Stimulated activated CD8-positive, alpha-beta memory T cell treated with anti-CD3 and anti-CD28 coated beads, Interleukin-12 subunit alpha, Interleukin-12 subunit beta, amount 100 ng/mL, for 24 hours (primary cell): ENCODE data around the gene TMEM145.
"Not testable (repeated sequence)": the region's sequence is repeated elsewhere in the genome, so short reads cannot be mapped to it uniquely, and the experiment has no call there.

Source experiments
- DNase-seq: peaks from one replicate; pipeline ENCODE4 v3.0.0-alpha.2; 2020; ENCODE audit errors: extremely low read depth

Gene TMEM145

GRCh38 chr19:42334697-42335373 lies 21.7 kb downstream of the TMEM145 start:
- no peak for DNase-seq

DNA sequence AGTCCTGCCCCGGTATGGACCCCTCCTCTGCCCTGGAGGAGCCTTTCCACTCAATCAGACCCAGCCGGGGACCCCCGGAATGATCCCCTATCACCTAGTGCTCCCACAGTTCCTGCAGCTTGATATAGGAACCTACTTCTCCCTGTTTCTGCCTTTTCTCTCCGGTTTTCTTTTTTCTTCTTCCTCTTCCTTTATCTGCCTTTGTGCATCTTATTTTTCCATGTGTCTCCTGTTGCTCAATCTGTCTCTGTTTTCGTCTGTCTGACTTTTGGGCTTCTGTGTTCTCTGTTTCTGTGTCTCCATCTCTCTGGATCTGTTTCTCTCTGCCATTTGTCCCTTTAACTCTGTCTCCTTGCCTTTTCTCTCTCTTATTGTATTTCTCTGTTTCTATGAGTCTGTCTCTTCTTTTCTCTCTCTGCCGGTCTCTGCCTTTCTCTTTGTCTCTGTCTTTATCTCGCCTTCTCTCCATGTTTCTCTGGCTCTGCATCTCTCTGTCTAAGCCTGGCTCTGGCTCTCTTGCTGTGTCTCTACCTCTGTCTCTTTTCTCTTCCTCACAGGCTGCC lies 22.3 kb downstream of the TMEM145 start:
- DNase-seq, result no peak

DNA sequence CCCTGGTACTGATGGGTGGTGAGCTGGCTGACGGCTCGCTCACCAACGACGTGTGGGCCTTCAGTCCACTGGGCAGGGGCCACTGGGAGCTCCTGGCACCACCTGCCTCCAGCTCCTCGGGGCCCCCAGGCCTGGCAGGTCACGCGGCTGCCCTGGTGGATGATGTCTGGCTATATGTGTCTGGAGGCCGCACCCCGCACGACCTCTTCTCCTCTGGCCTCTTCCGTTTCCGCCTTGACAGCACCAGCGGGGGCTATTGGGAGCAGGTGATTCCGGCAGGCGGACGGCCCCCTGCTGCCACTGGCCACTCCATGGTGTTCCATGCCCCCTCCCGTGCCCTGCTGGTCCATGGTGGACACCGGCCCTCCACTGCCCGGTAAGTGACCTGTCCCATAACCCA lies 22.9 kb downstream of the TMEM145 start:
- no peak for DNase-seq

GRCh38 chr19:42339126-42339860 lies 26.2 kb downstream of the TMEM145 start:
- not testable (repeated sequence) for DNase-seq

GRCh38 chr19:42339922-42340321 lies 26.8 kb downstream of the TMEM145 start:
- DNase-seq, result not testable (repeated sequence)

DNA sequence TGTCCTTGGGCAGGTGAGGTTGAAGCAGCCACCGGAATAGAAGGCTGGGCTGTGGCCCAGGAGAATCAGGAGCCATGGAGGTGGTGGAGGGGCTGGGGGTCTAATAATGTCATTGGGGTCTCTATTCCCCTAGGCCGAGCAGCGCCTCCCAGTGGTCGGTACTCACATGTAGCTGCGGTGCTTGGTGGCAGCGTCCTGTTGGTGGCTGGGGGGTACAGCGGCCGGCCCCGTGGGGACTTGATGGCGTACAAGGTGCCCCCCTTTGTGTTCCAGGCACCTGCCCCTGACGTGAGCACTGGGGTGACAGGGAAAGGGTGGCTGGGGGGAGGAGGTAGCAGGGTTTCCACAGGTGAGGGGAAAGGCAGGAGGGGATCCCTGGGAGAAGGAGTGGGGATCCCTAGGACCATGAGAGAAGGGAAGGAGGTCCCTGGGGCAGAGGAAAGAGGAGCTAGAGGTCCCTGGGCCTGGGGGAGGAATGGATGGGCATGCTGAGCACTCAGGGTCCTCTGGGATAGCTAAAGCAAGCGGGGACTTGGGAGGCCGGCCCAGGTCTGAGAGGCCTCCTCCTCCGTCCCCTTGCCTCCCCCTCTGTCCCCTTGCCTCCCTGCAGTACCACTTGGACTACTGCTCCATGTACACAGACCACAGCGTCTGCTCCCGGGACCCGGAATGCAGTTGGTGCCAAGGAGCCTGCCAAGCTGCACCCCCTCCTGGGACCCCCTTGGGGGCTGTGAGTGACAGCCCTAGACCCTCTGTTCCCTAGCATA lies 30.4 kb downstream of the TMEM145 start:
- DNase-seq, result no peak

- DNase-seq, result no peak
Observed at GRCh38 chr19:42344336-42344893, 31.3 kb downstream of the TMEM145 start.

- no peak for DNase-seq
Observed at GRCh38 chr19:42345191-42345812, 32.2 kb downstream of the TMEM145 start.

GRCh38 chr19:42348211-42348610 lies 35.1 kb downstream of the TMEM145 start:
- DNase-seq, result no peak

- no peak for DNase-seq
Observed at GRCh38 chr19:42349378-42350107, 36.4 kb downstream of the TMEM145 start.

- DNase-seq, result no peak
Observed at GRCh38 chr19:42350417-42350816, 37.3 kb downstream of the TMEM145 start.

DNA sequence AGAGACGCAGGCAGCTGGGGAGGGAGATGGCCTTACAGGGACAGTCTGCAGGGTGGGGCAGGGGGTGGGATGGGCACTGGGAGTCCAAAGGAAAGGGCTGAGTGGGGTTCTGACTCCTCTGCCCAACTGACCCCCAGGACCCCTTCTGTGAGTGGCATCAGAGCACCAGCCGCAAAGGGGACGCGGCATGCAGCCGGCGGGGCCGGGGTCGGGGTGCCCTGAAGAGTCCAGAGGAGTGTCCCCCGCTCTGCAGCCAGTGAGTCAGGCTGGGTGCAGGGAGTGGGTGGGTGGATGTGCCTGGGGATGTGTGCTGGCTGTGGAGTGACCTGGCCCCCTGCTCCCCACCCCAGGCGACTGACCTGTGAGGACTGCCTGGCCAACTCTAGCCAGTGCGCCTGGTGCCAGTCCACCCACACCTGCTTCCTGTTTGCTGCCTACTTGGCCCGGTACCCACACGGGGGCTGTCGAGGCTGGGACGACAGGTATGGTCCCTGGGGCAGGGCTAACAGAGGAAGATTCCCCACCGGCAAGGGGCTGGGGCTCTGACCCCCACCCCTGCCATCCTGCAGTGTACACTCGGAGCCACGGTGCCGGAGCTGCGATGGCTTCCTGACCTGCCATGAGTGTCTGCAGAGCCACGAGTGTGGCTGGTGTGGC lies 38.1 kb downstream of the TMEM145 start:
- no peak for DNase-seq

- no peak for DNase-seq
Observed at GRCh38 chr19:42352301-42353259, 39.5 kb downstream of the TMEM145 start.

GRCh38 chr19:42353341-42354015 lies 40.4 kb downstream of the TMEM145 start:
- no peak for DNase-seq

- DNase-seq, result no peak
Observed at GRCh38 chr19:42355896-42356295, 42.8 kb downstream of the TMEM145 start.

DNA sequence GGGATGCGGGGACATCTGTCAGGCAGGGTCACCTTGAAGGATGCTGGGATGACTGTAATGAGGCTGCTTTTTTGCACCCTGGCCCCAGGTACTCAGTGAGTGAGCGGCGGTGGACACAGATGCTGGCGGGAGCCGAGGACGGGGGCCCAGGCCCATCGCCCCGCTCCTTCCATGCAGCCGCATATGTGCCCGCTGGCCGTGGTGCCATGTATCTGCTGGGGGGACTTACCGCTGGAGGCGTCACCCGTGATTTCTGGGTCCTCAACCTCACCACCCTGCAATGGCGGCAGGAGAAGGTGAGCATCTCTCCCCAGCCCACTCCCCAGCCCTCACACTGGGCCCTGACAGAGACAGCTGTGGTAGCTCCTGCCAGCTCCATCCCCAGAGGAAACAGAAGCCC lies 43.6 kb downstream of the TMEM145 start:
- DNase-seq, result no peak

DNA sequence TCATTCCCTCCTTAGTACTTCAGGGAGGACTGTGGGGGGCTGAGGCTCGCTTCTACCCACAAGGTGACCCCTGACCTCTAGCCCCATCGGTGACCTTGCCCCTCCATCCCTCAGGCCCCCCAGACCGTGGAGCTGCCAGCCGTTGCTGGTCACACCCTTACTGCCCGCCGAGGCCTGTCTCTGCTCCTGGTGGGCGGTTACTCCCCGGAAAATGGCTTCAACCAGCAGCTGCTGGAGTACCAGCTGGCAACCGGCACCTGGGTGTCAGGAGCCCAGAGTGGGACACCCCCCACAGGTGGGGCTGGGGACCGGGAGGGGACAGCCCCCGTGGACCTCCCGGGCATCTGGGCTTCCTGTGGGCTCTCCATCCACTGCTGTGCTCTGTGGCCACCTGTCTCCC lies 44.2 kb downstream of the TMEM145 start:
- DNase-seq, result no peak

- no peak for DNase-seq
Observed at GRCh38 chr19:42360787-42361544, 47.9 kb downstream of the TMEM145 start.
